Measurements from ENCODE around the gene SLC17A3. TPM values are rescaled to one million over a fixed set of nuclear protein-coding genes. Genes with fewer than 3 reads are reported as not detected.

The SLC17A3 gene
- total and polyA plus RNA-seq, 2 experiments from 2014 or later: not detected

GRCh38 chr6:25883536-25883935 is 9.5 kb upstream of the SLC17A3 start:
- Histone ChIP-seq H3K9ac (no peak overlapping the region), H3K36me3 (ENCODE audit: low read depth) (no peaks in the 10 kb centered on the region), H3K9me3 (ENCODE audit: low read depth) (no peaks in the 10 kb centered on the region), H3K27me3 (replicated peaks; ENCODE audit: insufficient read depth) (no peaks in the 10 kb centered on the region), H3K4me3 (no peak overlapping the region), H3F3A (ENCODE audit: insufficient read depth) (no peaks in the 10 kb centered on the region), H3K9me2 (ENCODE audit: insufficient read depth) (no peaks in the 10 kb centered on the region), H3K79me2 (ENCODE audit: insufficient read depth) (no peaks in the 10 kb centered on the region), H4K20me1 (ENCODE audit: insufficient read depth) (no peaks in the 10 kb centered on the region), H3K27ac (peak overlapping the region; percentile 28; the same call in 1 of the 2 replicates), H2AFZ (no peak overlapping the region), H3K4me1 (ENCODE audit: insufficient read depth) (0 out of 2 replicates have a peak, but pooled peaks cover 12% of the 10 kb centered on the region), H3K4me2 (ENCODE audit: unreplicated experiment) (peak overlapping the region; percentile 6)
- in situ Hi-C loops (cut with MboI): no loop called here
- peak; percentile 22 for DNase-seq
- TF ChIP-seq EZH2 (IDR thresholded peaks at IDR 0.05; ENCODE audit: insufficient read depth, poor library complexity, severe bottlenecking): no peak
- no peak for TF ChIP-seq EZH2phosphoT487 (IDR thresholded peaks at IDR 0.05; ENCODE audit: insufficient read depth, low read depth)
- 84 to 89% methylated on average over 1 of the region's 1 CpG for WGBS, 2 experiments (ENCODE audit: low coverage in 1 of 2, low lambda C conversion rate in 2 of 2, missing lambda C conversion rate in 2 of 2)

- no peak for TF ChIP-seq EZH2phosphoT487 (IDR thresholded peaks at IDR 0.05; ENCODE audit: insufficient read depth, low read depth)
- no peak for TF ChIP-seq EZH2 (IDR thresholded peaks at IDR 0.05; ENCODE audit: insufficient read depth, poor library complexity, severe bottlenecking)
These were observed 8.0 kb upstream of the SLC17A3 start for GRCh38 chr6:25882051-25882496.

GRCh38 chr6:25880601-25881000 is 6.6 kb upstream of the SLC17A3 start:
- Histone ChIP-seq H3K4me3 (no peak overlapping the region), H2AFZ (no peak overlapping the region), H3K4me2 (ENCODE audit: unreplicated experiment) (no peak overlapping the region), H3K27me3 (replicated peaks; ENCODE audit: insufficient read depth) (no peaks in the 10 kb centered on the region), H3K9me3 (ENCODE audit: low read depth) (no peaks in the 10 kb centered on the region), H3K4me1 (ENCODE audit: insufficient read depth) (0 out of 2 replicates have a peak, but pooled peaks cover 12% of the 10 kb centered on the region), H3K9me2 (ENCODE audit: insufficient read depth) (no peaks in the 10 kb centered on the region), H3F3A (ENCODE audit: insufficient read depth) (no peaks in the 10 kb centered on the region), H3K9ac (no peak overlapping the region), H4K20me1 (ENCODE audit: insufficient read depth) (no peaks in the 10 kb centered on the region), H3K36me3 (ENCODE audit: low read depth) (no peaks in the 10 kb centered on the region), H3K27ac (no peak overlapping the region), H3K79me2 (ENCODE audit: insufficient read depth) (no peaks in the 10 kb centered on the region)
- 63% methylated on average over 4 of the region's 4 CpGs for WGBS, 2 experiments (ENCODE audit: low coverage in 1 of 2, low lambda C conversion rate in 2 of 2, missing lambda C conversion rate in 2 of 2)
- TF ChIP-seq EZH2 (IDR thresholded peaks at IDR 0.05; ENCODE audit: insufficient read depth, poor library complexity, severe bottlenecking) (no peak), EZH2phosphoT487 (IDR thresholded peaks at IDR 0.05; ENCODE audit: insufficient read depth, low read depth) (no peak)
- no peak for DNase-seq
- in situ Hi-C loops (cut with MboI): no loop called here

More at GRCh38 chr6:25882051-25882496, 8.0 kb upstream of the SLC17A3 start:
- WGBS, 2 experiments (ENCODE audit: low coverage in 1 of 2, low lambda C conversion rate in 2 of 2, missing lambda C conversion rate in 2 of 2): 20 to 24% methylated on average over 28 of the region's 28 CpGs
- no peak overlapping the region for H3K4me3 ChIP-seq
- H3K9me2 ChIP-seq (ENCODE audit: insufficient read depth): no peaks in the 10 kb centered on the region
- in situ Hi-C loops (cut with MboI): no loop called here
- no peaks in the 10 kb centered on the region for H3K27me3 ChIP-seq (replicated peaks; ENCODE audit: insufficient read depth)
- no peaks in the 10 kb centered on the region for H3K36me3 ChIP-seq (ENCODE audit: low read depth)
- H3K79me2 ChIP-seq (ENCODE audit: insufficient read depth): no peaks in the 10 kb centered on the region
- H2AFZ ChIP-seq: 0 out of 2 replicates have a peak overlapping the region, but pooled peaks have one; percentile 21
- H3K27ac ChIP-seq: no peak overlapping the region
- H3K9ac ChIP-seq: no peak overlapping the region
- no peak for DNase-seq
- no peaks in the 10 kb centered on the region for H3F3A ChIP-seq (ENCODE audit: insufficient read depth)
- H3K4me1 ChIP-seq (ENCODE audit: insufficient read depth): 0 out of 2 replicates have a peak, but pooled peaks cover 12% of the 10 kb centered on the region
- no peak overlapping the region for H3K4me2 ChIP-seq (ENCODE audit: unreplicated experiment)
- H3K9me3 ChIP-seq (ENCODE audit: low read depth): no peaks in the 10 kb centered on the region
- no peaks in the 10 kb centered on the region for H4K20me1 ChIP-seq (ENCODE audit: insufficient read depth)

GRCh38 chr6:25878721-25879322 is 4.8 kb upstream of the SLC17A3 start:
- TF ChIP-seq EZH2 (IDR thresholded peaks at IDR 0.05; ENCODE audit: insufficient read depth, poor library complexity, severe bottlenecking) (no peak), EZH2phosphoT487 (IDR thresholded peaks at IDR 0.05; ENCODE audit: insufficient read depth, low read depth) (no peak)

More at GRCh38 chr6:25878721-25879322, 4.8 kb upstream of the SLC17A3 start:
- in situ Hi-C loops (cut with MboI): no loop called here
- Histone ChIP-seq H3K27me3 (replicated peaks; ENCODE audit: insufficient read depth) (no peaks in the 10 kb centered on the region; the same call in 1 of the 2 replicates), H3K4me2 (ENCODE audit: unreplicated experiment) (no peak overlapping the region), H3F3A (ENCODE audit: insufficient read depth) (no peaks in the 10 kb centered on the region), H3K27ac (no peak overlapping the region), H2AFZ (no peak overlapping the region), H3K36me3 (ENCODE audit: low read depth) (no peaks in the 10 kb centered on the region), H3K9me3 (ENCODE audit: low read depth) (no peaks in the 10 kb centered on the region), H3K4me1 (ENCODE audit: insufficient read depth) (0 out of 2 replicates have a peak, but pooled peaks cover 5% of the 10 kb centered on the region), H3K9ac (no peak overlapping the region), H3K79me2 (ENCODE audit: insufficient read depth) (no peaks in the 10 kb centered on the region), H4K20me1 (ENCODE audit: insufficient read depth) (no peaks in the 10 kb centered on the region), H3K4me3 (no peak overlapping the region), H3K9me2 (ENCODE audit: insufficient read depth) (no peaks in the 10 kb centered on the region)
- WGBS, 2 experiments (ENCODE audit: low coverage in 1 of 2, low lambda C conversion rate in 2 of 2, missing lambda C conversion rate in 2 of 2): 85 to 90% methylated on average over 2 of the region's 2 CpGs
- DNase-seq: no peak

All from GM23248 (cell line).